MCF 10A (cell line): ENCODE results near the gene NIN. TPM values are rescaled to one million over a fixed set of nuclear protein-coding genes. Genes with fewer than 3 reads are reported as not detected.

ENCODE experiments used
- BruUV-seq: library from RNA; stranded (reverse); fragments of 400-500 nt; replicated peaks from 2 replicates; lab custom pipeline; 2021; lab: Mats Ljungman, UMichigan
- CTCF ChIA-PET: fragments of 300-600 bp; sonication (Branson Sonifier 250); formaldehyde crosslinking; extraction: SDS; loops from one replicate; lab custom pipeline; 2021; ENCODE audit warnings: antibody characterized with exemption, inconsistent platforms; lab: Yijun Ruan, JAX
- POLR2A ChIA-PET: fragments of 300-600, 350-650 bp; sonication (Branson Sonifier 250); formaldehyde crosslinking; extraction: SDS; loops from one replicate; lab custom pipeline; 2020; ENCODE audit warnings: antibody characterized with exemption, inconsistent platforms; lab: Yijun Ruan, JAX
- DNase-seq: peaks from one replicate; pipeline ENCODE4 v3.0.0-alpha.2; 2018; ENCODE audit not compliant: unreplicated experiment
- H3K27ac Mint-ChIP-seq: one replicate; pipeline ENCODE4 v1.8.0; 2022; ENCODE audit warnings: mild to moderate bottlenecking, low read depth, mixed read lengths; ENCODE audit not compliant: unreplicated experiment
- H3K27me3 Mint-ChIP-seq: one replicate; pipeline ENCODE4 v1.8.0; 2022; ENCODE audit warnings: mixed read lengths; ENCODE audit not compliant: insufficient read depth, unreplicated experiment
- H3K36me3 Mint-ChIP-seq: one replicate; pipeline ENCODE4 v1.8.0; 2022; ENCODE audit warnings: mild to moderate bottlenecking, moderate library complexity, mixed read lengths; ENCODE audit not compliant: insufficient read depth, unreplicated experiment
- H3K4me1 Mint-ChIP-seq: one replicate; pipeline ENCODE4 v1.8.0; 2022; ENCODE audit warnings: mixed read lengths; ENCODE audit not compliant: insufficient read depth, unreplicated experiment
- H3K4me3 Mint-ChIP-seq: one replicate; pipeline ENCODE4 v1.8.0; 2022; ENCODE audit warnings: mild to moderate bottlenecking, moderate library complexity, mixed read lengths; ENCODE audit not compliant: unreplicated experiment
- H3K9me3 Mint-ChIP-seq: one replicate; pipeline ENCODE4 v1.8.0; 2022; ENCODE audit warnings: mixed read lengths; ENCODE audit not compliant: unreplicated experiment
- intact Hi-C: fragments of 100-400 bp; cut with micrococcal nuclease; formaldehyde crosslinking; loops from 2 replicates; pipeline ENCODE4 v1.14.1; 2022
- total RNA-seq: library from RNA; stranded (reverse); gene quantifications from 2 replicates; pipeline ENCODE4 v1.2.3, GENCODE V29; 2022
- TF ChIP-seq, protein P1 (sequence below): fragments of 200-600 bp; IDR thresholded peaks from one replicate; pipeline ENCODE4 v1.8.0; 2022; ENCODE audit warnings: antibody characterized with exemption, mild to moderate bottlenecking; ENCODE audit not compliant: unreplicated experiment

Gene NIN
- total RNA-seq, 1 experiment from 2014 or later: 33.0 TPM

DNA sequence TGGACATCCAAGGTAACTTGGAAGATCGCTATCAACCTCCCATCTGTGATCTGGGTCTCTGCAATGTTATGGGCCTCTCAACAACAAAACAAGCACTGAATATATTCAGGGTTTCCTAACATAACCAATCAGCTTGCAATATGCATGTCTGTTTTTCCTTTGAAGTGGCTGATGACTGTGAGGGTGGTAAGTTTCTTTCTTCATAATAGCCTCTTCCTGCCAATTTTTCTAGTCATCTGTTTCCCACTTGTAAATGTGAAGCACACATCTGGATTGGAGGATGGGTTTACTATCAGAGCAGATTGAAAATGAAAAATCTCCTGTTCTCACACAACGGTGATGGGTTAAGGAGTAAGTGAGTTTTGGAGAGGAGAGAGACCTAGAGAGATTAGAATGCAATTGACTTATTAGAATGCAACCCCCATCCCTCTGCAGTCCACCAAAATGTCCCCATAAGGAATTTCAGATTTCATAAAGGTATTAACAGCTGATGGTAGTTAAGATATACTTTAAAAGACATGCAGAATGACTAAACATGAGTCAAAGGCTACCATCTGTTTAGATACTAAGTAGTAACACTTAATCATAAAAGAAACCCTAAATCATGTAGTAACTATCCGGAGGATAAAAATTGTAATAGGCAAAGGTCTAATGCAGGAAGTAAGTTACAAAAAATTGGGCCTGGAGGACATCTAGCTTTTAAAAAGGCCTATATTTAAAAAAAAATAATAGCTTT is 104.4 kb downstream of the NIN start:
- BruUV-seq: no TSS peak
- CTCF ChIA-PET: interaction anchor here (1.3 to 1.4 kb wide), 2 partner anchors 12 to 183 kb away, joined by 3 to 4 read pairs; no protein-coding TSS in a partner anchor
- POLR2A ChIA-PET: interaction anchor here (0.6 to 1.3 kb wide), 3 partner anchors 49 to 422 kb away, joined by 3 read pairs; no protein-coding TSS in a partner anchor

DNA sequence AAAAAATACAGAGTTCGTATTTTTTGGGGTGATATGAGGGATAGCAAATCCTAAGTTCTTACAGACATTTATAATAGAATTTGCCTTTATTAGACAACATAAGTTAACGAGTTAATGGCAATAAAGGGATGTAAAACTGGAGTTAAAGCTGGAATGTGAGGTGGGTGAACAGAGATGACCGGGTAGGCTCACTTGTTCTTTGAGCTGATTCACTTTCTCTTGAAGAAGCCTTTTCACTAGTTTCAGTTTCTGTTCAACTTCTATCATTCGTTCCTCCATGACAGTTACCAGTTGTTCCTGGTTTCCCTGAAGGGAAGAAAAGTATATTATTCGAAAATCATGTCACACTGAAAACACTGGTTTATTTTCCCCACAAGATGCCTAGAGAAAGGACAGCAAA is 105.2 kb downstream of the NIN start:
- H3K36me3 Mint-ChIP-seq: peaks cover 38% of the 10 kb centered on the region
- intact Hi-C loops: loop anchor here (5.0 kb wide), 1 partner anchor 58 kb away; the partner anchor contains the start of gene SAV1
- H3K4me3 Mint-ChIP-seq: no peak overlapping the region
- no TSS peak for BruUV-seq
- no peaks in the 10 kb centered on the region for H3K27me3 Mint-ChIP-seq
- peaks cover 6% of the 10 kb centered on the region for H3K4me1 Mint-ChIP-seq
- H3K9me3 Mint-ChIP-seq: no peaks in the 10 kb centered on the region
- POLR2A ChIA-PET: no interaction called here
- TF ChIP-seq, protein P1, sequence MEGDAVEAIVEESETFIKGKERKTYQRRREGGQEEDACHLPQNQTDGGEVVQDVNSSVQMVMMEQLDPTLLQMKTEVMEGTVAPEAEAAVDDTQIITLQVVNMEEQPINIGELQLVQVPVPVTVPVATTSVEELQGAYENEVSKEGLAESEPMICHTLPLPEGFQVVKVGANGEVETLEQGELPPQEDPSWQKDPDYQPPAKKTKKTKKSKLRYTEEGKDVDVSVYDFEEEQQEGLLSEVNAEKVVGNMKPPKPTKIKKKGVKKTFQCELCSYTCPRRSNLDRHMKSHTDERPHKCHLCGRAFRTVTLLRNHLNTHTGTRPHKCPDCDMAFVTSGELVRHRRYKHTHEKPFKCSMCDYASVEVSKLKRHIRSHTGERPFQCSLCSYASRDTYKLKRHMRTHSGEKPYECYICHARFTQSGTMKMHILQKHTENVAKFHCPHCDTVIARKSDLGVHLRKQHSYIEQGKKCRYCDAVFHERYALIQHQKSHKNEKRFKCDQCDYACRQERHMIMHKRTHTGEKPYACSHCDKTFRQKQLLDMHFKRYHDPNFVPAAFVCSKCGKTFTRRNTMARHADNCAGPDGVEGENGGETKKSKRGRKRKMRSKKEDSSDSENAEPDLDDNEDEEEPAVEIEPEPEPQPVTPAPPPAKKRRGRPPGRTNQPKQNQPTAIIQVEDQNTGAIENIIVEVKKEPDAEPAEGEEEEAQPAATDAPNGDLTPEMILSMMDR: no peak
- DNase-seq: no peak
- H3K27ac Mint-ChIP-seq: no peak overlapping the region
- CTCF ChIA-PET: interaction anchor here (0.6 to 1.9 kb wide), 4 partner anchors 11 to 614 kb away, joined by 3 to 7 read pairs (median 4); no protein-coding TSS in a partner anchor

More for the DNA sequence above, 104.4 kb downstream of the NIN start:
- Mint-ChIP-seq H3K36me3 (peaks cover 41% of the 10 kb centered on the region), H3K27me3 (no peaks in the 10 kb centered on the region), H3K9me3 (no peaks in the 10 kb centered on the region), H3K4me3 (no peak overlapping the region), H3K27ac (peak overlapping the region; percentile 79), H3K4me1 (peaks cover 6% of the 10 kb centered on the region)
- intact Hi-C loops: loop anchor here (5.0 kb wide), 1 partner anchor 59 kb away; the partner anchor contains the start of gene SAV1
- peak; percentile 43 for DNase-seq
- TF ChIP-seq, protein P1: no peak

DNA sequence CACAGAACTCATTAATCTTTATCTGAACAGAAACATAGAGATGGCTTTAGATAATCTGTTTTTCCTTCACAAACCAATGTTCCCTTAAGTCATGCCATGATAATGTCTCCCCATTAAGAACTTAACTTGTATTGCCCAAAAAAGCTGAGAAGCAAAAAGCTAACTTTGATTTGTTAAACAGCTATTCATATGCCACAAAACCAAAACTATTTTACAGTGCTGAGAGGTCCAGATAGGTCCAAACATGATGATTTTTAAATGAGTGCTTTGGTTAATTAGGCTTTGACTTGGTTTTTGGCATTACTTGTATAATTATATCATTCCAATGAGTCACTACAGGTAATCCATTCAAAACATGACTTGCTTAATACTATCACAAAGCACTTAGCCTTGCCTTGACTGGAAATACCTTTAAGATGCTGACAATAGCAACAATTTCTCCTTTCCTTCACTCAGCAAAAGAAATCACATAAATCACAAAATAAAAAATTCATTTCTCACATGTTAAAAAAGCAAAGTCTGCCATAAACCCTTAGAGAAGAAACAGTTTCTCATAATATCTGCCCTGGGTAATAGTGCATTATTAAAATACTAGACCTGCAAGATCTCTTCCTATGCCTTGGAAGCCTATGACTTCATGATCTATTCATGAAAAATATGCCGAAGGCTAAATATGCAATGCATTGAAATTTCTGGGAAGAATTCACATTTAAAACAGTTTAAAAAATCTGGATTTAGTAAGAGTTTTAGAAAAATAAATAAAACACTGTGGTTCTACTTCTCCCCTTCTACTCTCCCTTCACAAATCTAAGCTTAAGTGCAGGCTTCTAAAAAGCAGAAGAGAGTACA is 110.8 kb downstream of the NIN start:
- Mint-ChIP-seq H3K27ac (no peak overlapping the region), H3K36me3 (peaks cover 13% of the 10 kb centered on the region), H3K4me3 (no peak overlapping the region), H3K9me3 (no peaks in the 10 kb centered on the region), H3K27me3 (no peaks in the 10 kb centered on the region), H3K4me1 (no peaks in the 10 kb centered on the region)
- ChIA-PET CTCF (interaction anchor here (0.6 to 1.0 kb wide), 2 partner anchors 17 to 54 kb away, joined by 3 read pairs; no protein-coding TSS in a partner anchor), POLR2A (interaction anchor here (1.0 to 2.8 kb wide), 4 partner anchors 8 to 54 kb away, joined by 4 to 7 read pairs (median 6); no protein-coding TSS in a partner anchor)
- DNase-seq: peak; percentile 12
- intact Hi-C loops: no loop called here
- no TSS peak for BruUV-seq
- TF ChIP-seq, protein P1: no peak
